IPS DF 4.7 (cell line): ENCODE results near the gene SF3A2.

Experiments used
- DNase-seq: peaks from one replicate; pipeline ENCODE4 v3.0.0-alpha.2; 2013; ENCODE audit warnings: low spot score; ENCODE audit errors: extremely low read depth

Gene SF3A2

DNA sequence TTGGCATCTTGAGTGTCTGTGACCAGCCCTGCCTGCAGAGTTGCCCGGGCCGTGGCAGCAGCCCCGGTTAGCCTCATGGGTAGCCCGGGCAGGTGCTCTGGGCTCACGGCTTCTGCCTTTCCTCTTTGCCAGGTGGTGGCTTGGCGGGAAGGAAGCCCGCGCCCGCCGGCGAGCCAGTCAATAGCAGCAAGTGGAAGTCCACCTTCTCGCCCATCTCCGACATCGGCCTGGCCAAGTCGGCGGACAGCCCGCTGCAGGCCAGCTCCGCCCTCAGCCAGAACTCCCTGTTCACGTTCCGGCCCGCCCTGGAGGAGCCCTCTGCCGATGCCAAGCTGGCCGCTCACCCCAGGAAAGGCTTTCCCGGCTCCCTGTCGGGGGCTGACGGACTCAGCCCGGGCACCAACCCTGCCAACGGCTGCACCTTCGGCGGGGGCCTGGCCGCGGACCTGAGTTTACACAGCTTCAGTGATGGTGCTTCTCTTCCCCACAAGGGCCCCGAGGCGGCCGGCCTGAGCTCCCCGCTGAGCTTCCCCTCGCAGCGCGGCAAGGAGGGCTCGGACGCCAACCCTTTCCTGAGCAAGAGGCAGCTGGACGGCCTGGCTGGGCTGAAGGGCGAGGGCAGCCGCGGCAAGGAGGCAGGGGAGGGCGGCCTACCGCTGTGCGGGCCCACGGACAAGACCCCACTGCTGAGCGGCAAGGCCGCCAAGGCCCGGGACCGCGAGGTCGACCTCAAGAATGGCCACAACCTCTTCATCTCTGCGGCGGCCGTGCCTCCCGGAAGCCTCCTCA lies 10.4 kb upstream of the SF3A2 start:
- no peak for DNase-seq

GRCh38 chr19:2226840-2227360 lies 9.7 kb upstream of the SF3A2 start:
- no peak for DNase-seq

DNA sequence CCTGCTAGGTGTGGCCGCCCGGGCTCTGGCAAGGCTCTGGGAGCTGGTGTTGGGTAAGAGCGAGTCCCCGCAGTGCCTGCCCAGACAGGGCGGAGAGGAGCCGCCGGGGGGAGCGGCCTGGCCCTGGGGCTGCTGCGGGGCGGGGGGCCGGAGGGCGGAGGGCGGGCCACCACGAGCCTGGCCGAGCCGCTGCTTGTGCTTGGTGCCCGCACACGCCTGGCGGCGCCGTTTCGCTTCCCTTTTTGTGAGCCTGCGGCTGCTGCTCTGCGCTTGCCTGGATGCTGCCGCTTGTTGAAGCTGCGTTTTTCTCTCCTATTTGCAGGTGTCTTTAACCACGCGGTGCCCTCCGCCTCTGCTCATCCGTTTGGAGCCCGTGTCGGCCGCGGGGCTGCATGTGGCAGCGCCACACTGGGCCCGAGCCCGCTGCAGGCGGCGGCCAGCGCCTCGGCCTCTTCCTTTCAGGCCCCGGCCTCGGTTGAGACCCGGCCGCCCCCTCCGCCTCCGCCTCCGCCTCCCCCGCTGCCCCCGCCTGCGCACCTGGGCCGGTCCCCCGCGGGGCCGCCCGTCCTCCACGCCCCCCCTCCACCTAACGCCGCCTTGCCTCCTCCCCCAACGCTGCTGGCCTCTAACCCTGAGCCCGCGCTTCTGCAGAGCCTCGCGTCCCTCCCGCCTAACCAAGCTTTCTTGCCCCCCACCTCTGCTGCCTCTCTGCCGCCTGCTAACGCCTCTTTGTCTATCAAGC lies 9.0 kb upstream of the SF3A2 start:
- no peak for DNase-seq

DNA sequence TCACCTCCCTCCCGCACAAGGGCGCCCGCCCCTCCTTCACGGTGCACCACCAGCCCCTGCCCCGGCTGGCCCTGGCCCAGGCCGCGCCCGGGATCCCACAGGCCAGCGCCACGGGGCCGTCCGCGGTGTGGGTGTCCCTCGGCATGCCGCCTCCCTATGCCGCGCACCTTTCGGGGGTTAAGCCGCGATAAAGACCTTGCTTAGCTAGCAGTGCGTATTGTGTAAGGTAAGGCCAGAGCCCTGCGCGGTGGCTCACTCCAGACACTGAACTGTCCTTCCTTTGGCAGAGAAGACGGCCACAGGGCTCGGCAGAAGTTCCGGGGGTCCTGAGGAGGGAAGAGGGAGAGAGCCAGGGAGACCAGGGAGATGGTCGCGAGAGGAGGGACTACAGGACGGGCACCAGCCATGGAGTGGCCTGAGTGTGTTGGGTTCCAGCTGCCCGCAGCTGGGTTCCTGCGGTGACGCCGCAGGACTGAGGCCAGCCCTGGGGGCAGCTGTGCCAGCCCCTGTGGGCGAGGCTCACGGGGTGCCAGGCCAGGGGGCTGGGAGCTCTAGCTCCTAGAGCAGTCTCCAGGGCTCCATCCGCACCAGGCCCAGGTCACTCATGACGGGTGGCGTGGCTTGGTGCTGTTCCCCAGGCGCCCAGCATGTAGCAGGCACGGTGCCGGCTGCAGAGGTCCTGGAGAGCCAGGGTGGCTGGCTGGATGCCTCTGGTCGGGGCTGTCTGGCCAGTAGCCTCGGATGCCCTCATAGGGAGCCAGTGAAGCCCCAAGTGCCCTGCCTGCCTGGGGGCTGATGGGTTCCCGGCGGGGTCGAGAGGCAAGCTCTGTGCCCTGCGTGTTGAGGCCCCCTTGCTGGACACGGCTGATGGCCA lies 8.2 kb upstream of the SF3A2 start:
- no peak for DNase-seq

DNA sequence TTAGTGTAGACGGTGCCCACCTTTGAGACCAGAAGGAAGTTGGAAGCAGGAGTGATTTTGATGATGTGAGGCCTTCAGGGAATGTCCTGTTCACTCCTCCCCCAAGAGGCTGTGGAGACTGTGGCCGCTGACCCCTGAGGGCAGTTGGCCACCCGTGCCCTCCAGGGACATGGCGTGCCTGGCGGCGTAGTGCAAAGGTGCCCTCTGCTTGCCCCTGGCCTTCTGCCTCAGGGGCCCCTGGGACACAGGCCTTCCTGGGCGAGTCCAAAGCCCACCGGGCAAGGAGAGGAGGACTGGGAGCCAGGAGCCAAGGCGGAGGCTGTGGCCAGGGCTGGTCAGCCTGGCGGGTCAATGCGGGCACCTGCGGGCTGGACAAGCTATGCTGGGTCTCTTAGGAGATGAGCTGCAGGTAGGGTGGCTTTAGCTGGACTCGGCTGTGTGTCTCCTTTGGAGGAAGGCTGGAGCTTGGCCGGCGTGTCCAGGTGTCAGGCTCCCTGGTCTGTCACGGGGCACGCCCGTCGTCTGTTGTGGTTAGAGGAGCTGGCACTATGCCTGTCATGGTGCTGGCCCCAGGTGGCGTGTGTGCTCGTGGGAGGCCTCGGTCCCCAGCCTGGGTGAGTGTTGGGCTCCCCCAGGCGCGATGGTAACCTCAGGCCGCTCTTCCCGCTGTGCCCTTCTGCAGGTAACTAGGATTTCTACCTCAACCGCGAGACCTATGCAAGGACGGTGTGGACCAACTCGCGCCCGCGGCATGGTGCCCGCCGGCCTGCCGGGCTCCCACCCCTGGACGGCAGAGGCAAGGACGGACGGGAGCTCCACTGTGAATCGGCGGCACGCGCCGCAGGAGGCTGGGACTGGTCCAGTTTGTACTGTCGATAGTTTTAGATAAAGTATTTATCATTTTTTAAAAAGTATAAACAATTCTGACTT lies 7.3 kb upstream of the SF3A2 start:
- no peak for DNase-seq

DNA sequence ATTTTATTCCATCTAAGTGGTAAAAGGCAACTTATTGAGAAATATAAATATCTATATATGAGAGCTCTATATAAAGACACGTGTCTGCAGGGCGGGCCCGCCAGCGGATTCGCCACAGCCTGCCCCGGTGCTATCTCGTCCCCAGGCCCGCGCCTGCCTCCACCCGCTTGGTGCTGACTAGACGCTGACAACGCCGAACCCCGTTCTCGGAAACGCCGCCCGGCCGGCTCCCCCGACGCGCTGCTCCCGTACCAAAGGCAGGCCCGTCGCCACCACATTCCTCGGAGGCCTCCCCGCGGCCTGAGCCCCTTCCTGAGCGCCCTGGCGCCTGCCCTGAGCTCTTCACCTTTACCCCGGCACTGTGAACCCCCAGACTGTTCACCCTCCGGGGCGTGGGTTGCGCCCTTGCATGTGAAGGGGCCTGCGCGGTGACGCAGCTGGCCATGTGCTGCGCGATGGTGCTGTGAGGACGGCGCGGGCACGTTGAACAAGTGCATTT lies 6.5 kb upstream of the SF3A2 start:
- no peak for DNase-seq

- DNase-seq: no peak
Observed at GRCh38 chr19:2230807-2231533, 5.7 kb upstream of the SF3A2 start.

GRCh38 chr19:2231621-2232221 lies 4.9 kb upstream of the SF3A2 start:
- no peak for DNase-seq

DNA sequence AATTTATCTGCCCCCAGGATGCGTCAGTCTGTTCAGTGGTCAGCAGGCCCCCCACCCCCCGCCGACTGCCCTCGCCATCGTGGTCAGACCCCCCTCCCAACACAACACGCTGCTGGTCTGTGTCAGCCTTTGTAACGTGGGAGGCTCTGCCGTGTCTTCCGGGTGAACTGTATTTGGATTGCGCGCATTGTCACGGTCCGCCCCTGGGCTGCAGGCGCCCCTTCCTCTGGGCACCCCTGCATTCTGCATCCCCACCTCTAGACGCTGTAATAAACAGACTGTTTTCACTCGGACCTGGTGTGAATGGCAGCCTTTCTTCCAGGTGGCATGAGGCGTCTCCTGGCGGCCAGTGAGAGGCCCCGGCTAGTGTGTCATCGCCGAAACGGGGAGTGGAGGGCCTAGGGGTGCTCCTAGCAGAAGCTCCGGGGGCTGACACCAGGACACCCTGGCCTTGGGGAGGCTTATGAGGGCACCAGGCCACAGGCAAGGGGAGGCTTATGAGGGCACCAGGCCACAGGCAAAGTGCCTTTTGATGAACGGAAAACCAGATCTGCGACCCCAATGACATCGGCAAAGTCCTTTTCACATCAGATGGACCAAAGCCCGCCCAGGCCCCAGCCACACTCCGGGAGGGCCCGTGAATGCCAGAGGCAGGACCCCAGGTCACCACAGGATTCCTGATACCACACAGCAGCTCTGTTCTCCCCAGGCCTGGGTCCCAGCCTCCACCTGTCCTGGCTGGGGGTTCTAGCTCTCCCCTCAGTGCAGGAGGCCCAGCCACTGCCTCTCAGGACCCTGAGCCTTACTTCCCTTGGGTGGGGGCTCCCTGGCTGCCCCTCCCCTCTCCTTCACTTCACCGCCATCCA lies 4.1 kb upstream of the SF3A2 start:
- no peak for DNase-seq

- no peak for DNase-seq
Observed at GRCh38 chr19:2233601-2234280, 2.9 kb upstream of the SF3A2 start.

DNA sequence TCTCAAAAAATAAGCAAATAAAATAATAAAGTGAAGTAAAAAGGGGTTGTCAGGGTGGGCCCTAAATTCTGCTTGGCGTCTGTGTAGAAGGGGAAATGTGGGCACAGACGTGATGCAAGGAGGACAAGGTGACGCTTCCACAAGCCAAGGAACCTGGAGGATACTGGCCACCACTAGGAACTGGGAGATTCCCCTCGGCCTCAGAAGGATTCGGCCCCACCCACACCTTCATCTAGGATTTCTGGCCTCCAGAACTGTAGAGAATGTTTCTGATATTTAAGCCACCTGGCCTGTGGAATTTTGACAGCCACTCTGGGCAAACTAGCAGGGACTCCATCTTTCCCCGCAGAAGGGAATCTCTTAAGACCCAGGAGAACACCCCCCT lies 1.6 kb upstream of the SF3A2 start:
- no peak for DNase-seq

- DNase-seq: no peak
Observed at GRCh38 chr19:2235381-2236063, 1.1 kb upstream of the SF3A2 start.

- no peak for DNase-seq
Observed at GRCh38 chr19:2236064-2236313, 635 bp upstream of the SF3A2 start.

DNA sequence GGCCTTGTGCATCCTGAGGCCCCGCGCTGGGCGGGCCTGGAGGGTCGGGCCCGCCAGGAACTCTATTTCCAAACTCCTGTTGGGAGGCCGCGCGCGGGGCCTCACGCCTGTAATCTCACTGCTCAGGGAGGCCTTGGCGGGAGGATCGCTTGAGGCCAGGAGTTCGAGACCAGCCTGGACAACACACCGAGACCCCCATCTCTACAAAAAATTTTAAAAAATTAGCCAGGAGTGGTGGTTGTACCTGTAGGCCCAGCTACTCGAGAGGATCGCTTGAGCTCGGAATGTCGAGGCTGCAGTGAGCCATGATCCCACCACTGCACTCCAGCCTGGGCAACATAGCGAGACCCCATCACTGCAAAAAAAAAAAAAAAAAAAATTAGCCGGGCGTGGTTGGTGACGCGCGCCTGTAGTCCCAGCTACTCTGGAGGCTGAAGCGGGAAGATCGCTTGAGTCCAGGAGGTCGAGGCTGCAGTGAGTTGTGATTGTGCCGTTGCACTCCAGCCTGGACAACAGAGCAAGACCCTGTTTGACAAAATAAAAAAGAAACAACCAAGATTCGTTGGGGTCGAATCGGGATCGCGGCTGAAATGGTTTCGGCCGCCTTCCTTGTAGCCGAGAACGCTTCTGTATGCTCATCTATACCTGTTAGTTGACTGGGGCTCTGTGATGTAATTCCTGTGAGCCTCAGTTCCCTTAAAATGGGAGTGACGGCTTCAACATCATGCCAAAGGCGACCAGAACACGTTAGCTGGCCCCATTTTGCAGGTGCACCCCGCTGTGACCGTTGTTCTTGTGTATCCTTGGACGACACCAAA lies 636 bp downstream of the SF3A2 start:
- DNase-seq: no peak

- no peak for DNase-seq
Observed at GRCh38 chr19:2237869-2238153, 1.2 kb downstream of the SF3A2 start.

GRCh38 chr19:2239173-2239572 lies 2.5 kb downstream of the SF3A2 start:
- no peak for DNase-seq
